CD14-positive monocyte (primary cell): ENCODE results near the gene TCF4. TPM values are rescaled to one million over a fixed set of nuclear protein-coding genes. Genes with fewer than 3 reads are reported as not detected.

Experiments
- DNase-seq, 3 donors: peaks; one replicate each; pipeline ENCODE4 v3.0.0-alpha.2; 2011 to 2022
- H2AFZ ChIP-seq: 2 replicates; pipeline ENCODE4 v1.6.0; 2012; ENCODE audit warnings: mild to moderate bottlenecking, low read depth, low read length, inconsistent platforms; ENCODE audit not compliant: insufficient read depth, poor library complexity, severe bottlenecking
- H3K27ac ChIP-seq, 2 donors: 1 replicate in 1 of 2; 2 replicates in 1 of 2; pipeline ENCODE4 v1.5.1; 2012 to 2013; ENCODE audit warnings: low read length in 2 of 2, control low read depth in 1 of 2, inconsistent platforms in 1 of 2, low read depth in 1 of 2, mild to moderate bottlenecking in 1 of 2
- H3K27me3 ChIP-seq, 2 donors: one replicate each; pipeline versions ENCODE4 v1.6.0 to v1.6.1; 2011 to 2013; ENCODE audit warnings: low read length in 2 of 2; ENCODE audit not compliant: control insufficient read depth in 2 of 2, insufficient read depth in 2 of 2
- H3K36me3 ChIP-seq, 2 donors: replicated peaks in 1 of 2; 1 replicate in 1 of 2; 2 replicates in 1 of 2; pipeline versions ENCODE4 v1.5.1 to v1.6.1; 2012 to 2013; ENCODE audit warnings: low read length in 2 of 2, control low read depth in 1 of 2, inconsistent platforms in 1 of 2, mild to moderate bottlenecking in 1 of 2; ENCODE audit not compliant: insufficient read depth in 2 of 2, control insufficient read depth in 1 of 2
- H3K4me1 ChIP-seq, 2 donors: 1 replicate in 1 of 2; 2 replicates in 1 of 2; pipeline versions ENCODE4 v1.5.1 to v1.6.1; 2012 to 2013; ENCODE audit warnings: low read length in 2 of 2, control low read depth in 1 of 2, inconsistent platforms in 1 of 2, mild to moderate bottlenecking in 1 of 2, moderate library complexity in 1 of 2; ENCODE audit not compliant: insufficient read depth in 2 of 2, control insufficient read depth in 1 of 2
- H3K4me2 ChIP-seq: replicated peaks from 2 replicates; pipeline ENCODE3; 2012; ENCODE audit warnings: low read length, moderate library complexity, mild to moderate bottlenecking; ENCODE audit not compliant: poor library complexity, severe bottlenecking; ENCODE audit errors: extremely low read depth
- H3K4me3 ChIP-seq, 3 experiments: fragments of 200-600 bp in 1 of 3; sonication (generic) in 1 of 3; replicated peaks in 1 of 3; 1 replicate in 2 of 3; 2 replicates in 1 of 3; pipeline ENCODE4 v1.5.1; 2011 to 2013; ENCODE audit warnings: low read length in 3 of 3, mild to moderate bottlenecking in 3 of 3, control low read depth in 2 of 3, low read depth in 2 of 3, inconsistent platforms in 1 of 3, moderate library complexity in 1 of 3
- H3K79me2 ChIP-seq: 2 replicates; pipeline ENCODE4 v1.6.0; 2012; ENCODE audit warnings: mild to moderate bottlenecking, control low read depth, inconsistent platforms, low read length, moderate library complexity; ENCODE audit not compliant: insufficient read depth
- H3K9ac ChIP-seq: 2 replicates; pipeline ENCODE4 v1.6.0; 2017; ENCODE audit warnings: low read length, mild to moderate bottlenecking; ENCODE audit not compliant: insufficient read depth, poor library complexity, severe bottlenecking
- H3K9me3 ChIP-seq, 2 donors: replicated peaks in 1 of 2; 1 replicate in 1 of 2; 2 replicates in 1 of 2; pipeline versions ENCODE4 v1.5.1 to v1.6.1; 2012 to 2013; ENCODE audit warnings: low read length in 2 of 2, control low read depth in 1 of 2; ENCODE audit not compliant: control insufficient read depth in 1 of 2, insufficient read depth in 1 of 2
- H4K20me1 ChIP-seq: 2 replicates; pipeline ENCODE4 v1.6.0; 2012; ENCODE audit warnings: mild to moderate bottlenecking, low read length, control low read depth, moderate library complexity; ENCODE audit not compliant: insufficient read depth
- H3K27ac Mint-ChIP-seq, 7 donors: one replicate each; pipeline ENCODE4 v1.8.0; 2020; ENCODE audit warnings: mild to moderate bottlenecking in 7 of 7, mixed read lengths in 7 of 7, moderate library complexity in 6 of 7, inconsistent platforms in 2 of 7
- H3K27me3 Mint-ChIP-seq, 3 donors: one replicate each; pipeline ENCODE4 v1.8.0; 2021 to 2022; ENCODE audit warnings: low read depth in 3 of 3, mild to moderate bottlenecking in 3 of 3, mixed read lengths in 3 of 3, moderate library complexity in 3 of 3, inconsistent platforms in 1 of 3
- H3K36me3 Mint-ChIP-seq, 2 donors: one replicate each; pipeline ENCODE4 v1.8.0; 2020; ENCODE audit warnings: mixed read lengths in 2 of 2, inconsistent platforms in 1 of 2, mild to moderate bottlenecking in 1 of 2
- H3K4me1 Mint-ChIP-seq: one replicate; pipeline ENCODE4 v1.8.0; 2020; ENCODE audit warnings: mild to moderate bottlenecking, mixed read lengths
- H3K4me3 Mint-ChIP-seq, 2 donors: one replicate each; pipeline ENCODE4 v1.8.0; 2020; ENCODE audit warnings: mild to moderate bottlenecking in 2 of 2, mixed read lengths in 2 of 2, moderate library complexity in 1 of 2
- H3K9me3 Mint-ChIP-seq, 7 donors: one replicate each; pipeline ENCODE4 v1.8.0; 2020 to 2022; ENCODE audit warnings: mixed read lengths in 7 of 7, mild to moderate bottlenecking in 6 of 7, moderate library complexity in 6 of 7, inconsistent platforms in 2 of 7
- WGBS: methylation state at CpG from one replicate; pipeline ENCODE4 v1.1.5; 2013; ENCODE audit warnings: missing lambda C conversion rate; ENCODE audit not compliant: insufficient coverage; 5-methylcytosine and 5-hydroxymethylcytosine counted together
- intact Hi-C, 2 donors: fragments of 100-400 bp; cut with micrococcal nuclease; formaldehyde crosslinking; loops; one replicate each; pipeline versions ENCODE4 v1.15.0 to v1.15.1; 2023
- polyA plus RNA-seq, 3 donors: library from polyadenylated mRNA; depleted of rRNA in 1 of 3; unstranded in 2 of 3; stranded (reverse) in 1 of 3; fragments of 300-500 nt in 2 of 3; fragments of >200 nt in 1 of 3; fragmentation: Illumina TruSeq in 2 of 3; gene quantifications; 1 replicate in 2 of 3; 2 replicates in 1 of 3; pipeline ENCODE4 v1.2.3, GENCODE V29; 2012 to 2021
- TF ChIP-seq, protein P1 (sequence below): fragments of 200-600 bp; IDR thresholded peaks from one replicate; pipeline ENCODE4 v1.8.0; 2022; ENCODE audit warnings: antibody characterized with exemption, mild to moderate bottlenecking

The TCF4 gene
- polyA plus RNA-seq, 3 donors = 5.9 to 12.9 (median 10.7) TPM

DNA sequence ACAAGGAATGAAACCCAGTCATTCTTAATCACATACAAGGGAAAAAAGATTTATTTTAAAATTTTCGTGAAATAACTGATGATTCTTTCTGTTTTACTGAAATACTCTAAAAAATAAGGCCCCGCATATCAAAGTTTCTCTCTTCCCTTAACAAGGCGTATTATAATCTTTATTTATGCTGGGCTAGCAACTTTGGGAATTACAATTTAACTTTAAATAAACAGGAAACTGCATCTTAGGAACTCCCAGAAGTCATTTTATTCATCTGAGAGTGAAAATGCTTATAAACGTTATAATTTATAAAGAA lies 166.7 kb downstream of the TCF4 start:
- DNase-seq = no peak
- Histone ChIP-seq H3K9me3 (no peaks in the 10 kb centered on the region), H3K4me3 (no peak overlapping the region), H3K9ac (no peak overlapping the region), H4K20me1 (no peaks in the 10 kb centered on the region), H3K36me3 (no peaks in the 10 kb centered on the region), H3K4me2 (no peak overlapping the region), H3K4me1 (peaks cover 5 to 9% of the 10 kb centered on the region in 2 donors), H3K27me3 (no peaks in the 10 kb centered on the region), H2AFZ (no peak overlapping the region), H3K27ac (no peak overlapping the region), H3K79me2 (no peaks in the 10 kb centered on the region)
- WGBS = no CpG with 5 or more reads among the region's 4 CpGs
- peaks cover 20% of the 10 kb centered on the region for H3K4me1 Mint-ChIP-seq
- H3K36me3 Mint-ChIP-seq = no peaks in the 10 kb centered on the region
- peaks cover 0 to 2% (median 0%) of the 10 kb centered on the region in 7 donors for H3K9me3 Mint-ChIP-seq
- no peak overlapping the region for H3K27ac Mint-ChIP-seq
- intact Hi-C loops = no loop called here
- no peak overlapping the region for H3K4me3 Mint-ChIP-seq
- peaks cover 0 to 3% (median 2%) of the 10 kb centered on the region in 3 donors for H3K27me3 Mint-ChIP-seq
- TF ChIP-seq, protein P1, sequence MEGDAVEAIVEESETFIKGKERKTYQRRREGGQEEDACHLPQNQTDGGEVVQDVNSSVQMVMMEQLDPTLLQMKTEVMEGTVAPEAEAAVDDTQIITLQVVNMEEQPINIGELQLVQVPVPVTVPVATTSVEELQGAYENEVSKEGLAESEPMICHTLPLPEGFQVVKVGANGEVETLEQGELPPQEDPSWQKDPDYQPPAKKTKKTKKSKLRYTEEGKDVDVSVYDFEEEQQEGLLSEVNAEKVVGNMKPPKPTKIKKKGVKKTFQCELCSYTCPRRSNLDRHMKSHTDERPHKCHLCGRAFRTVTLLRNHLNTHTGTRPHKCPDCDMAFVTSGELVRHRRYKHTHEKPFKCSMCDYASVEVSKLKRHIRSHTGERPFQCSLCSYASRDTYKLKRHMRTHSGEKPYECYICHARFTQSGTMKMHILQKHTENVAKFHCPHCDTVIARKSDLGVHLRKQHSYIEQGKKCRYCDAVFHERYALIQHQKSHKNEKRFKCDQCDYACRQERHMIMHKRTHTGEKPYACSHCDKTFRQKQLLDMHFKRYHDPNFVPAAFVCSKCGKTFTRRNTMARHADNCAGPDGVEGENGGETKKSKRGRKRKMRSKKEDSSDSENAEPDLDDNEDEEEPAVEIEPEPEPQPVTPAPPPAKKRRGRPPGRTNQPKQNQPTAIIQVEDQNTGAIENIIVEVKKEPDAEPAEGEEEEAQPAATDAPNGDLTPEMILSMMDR = no peak

DNA sequence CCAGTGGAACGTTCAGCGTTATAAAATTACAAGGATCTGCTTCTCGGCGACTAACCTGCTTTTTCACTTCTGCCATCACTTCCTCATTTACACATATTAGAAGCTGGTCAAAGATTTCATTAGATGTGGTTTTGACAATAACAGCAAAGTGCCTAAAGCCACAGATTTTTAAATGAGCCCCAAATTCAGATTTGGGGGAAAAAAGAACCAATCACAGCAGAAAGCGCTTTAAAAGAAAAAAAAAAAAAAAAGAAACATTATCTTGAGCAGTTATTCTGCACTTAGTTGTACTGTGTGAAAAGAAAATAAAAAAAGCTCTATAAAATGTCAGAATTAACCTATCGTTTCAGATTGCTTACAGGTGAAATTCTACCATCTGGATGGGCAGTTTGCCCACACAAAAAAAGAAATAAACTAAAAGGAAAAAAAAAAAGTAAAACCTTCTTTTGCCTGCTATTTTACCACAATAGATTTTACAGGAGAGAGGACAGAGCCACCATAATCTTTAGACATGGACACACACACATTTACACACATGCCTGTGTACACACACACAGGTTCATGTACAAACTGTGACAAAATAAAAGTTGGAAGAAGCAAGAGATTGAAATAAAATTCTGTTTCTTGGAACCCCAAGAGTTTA lies 167.2 kb downstream of the TCF4 start:
- Histone ChIP-seq H3K9ac (no peak overlapping the region), H3K36me3 (no peaks in the 10 kb centered on the region), H3K79me2 (no peaks in the 10 kb centered on the region), H3K27me3 (no peaks in the 10 kb centered on the region), H4K20me1 (no peaks in the 10 kb centered on the region), H3K4me1 (peaks cover 5 to 9% of the 10 kb centered on the region in 2 donors), H3K27ac (no peak overlapping the region), H2AFZ (peak overlapping the region; percentile 73), H3K4me2 (peak overlapping the region; percentile 75), H3K4me3 (peak overlapping the region; percentile 4 to 63 (median 56)), H3K9me3 (no peaks in the 10 kb centered on the region)
- H3K4me3 Mint-ChIP-seq = peak overlapping the region; percentile 62 to 88
- H3K36me3 Mint-ChIP-seq = no peaks in the 10 kb centered on the region
- intact Hi-C loops = no loop called here
- peaks cover 0 to 2% (median 0%) of the 10 kb centered on the region in 7 donors for H3K9me3 Mint-ChIP-seq
- DNase-seq = peak; percentile 9 to 33 (median 17)
- no CpG with 5 or more reads among the region's 6 CpGs for WGBS
- peaks cover 0 to 3% (median 2%) of the 10 kb centered on the region in 3 donors for H3K27me3 Mint-ChIP-seq
- peaks cover 20% of the 10 kb centered on the region for H3K4me1 Mint-ChIP-seq
- H3K27ac Mint-ChIP-seq = peak overlapping the region in 3 of 7 donors; percentile 39 to 80 (median 44)
- TF ChIP-seq, protein P1 = no peak
